Small intestine (tissue), 7 donors: ENCODE results near the gene EI24. TPM values are rescaled to one million over a fixed set of nuclear protein-coding genes. Genes with fewer than 3 reads are reported as not detected.
A peak's percentile ranks its signal among the peaks of the same experiment; 100 is the strongest.
"Not testable (repeated sequence)": the region's sequence is repeated elsewhere in the genome, so short reads cannot be mapped to it uniquely, and the experiment has no call there.

Source experiments
- DNase-seq, 2 donors: peaks; one replicate each; pipeline versions ENCODE4 v3.0.0 to v3.0.0-alpha.2; 2013
- FAIRE-seq: peaks from 2 replicates; lab custom pipeline; 2012; peaks lifted over from hg19 to GRCh38; lab: Jason Lieb, UNC
- H3K27ac ChIP-seq, 3 donors: one replicate each; pipeline ENCODE4 v1.5.1; 2013; ENCODE audit warnings: low read length in 2 of 3, mild to moderate bottlenecking in 2 of 3, control low read depth in 1 of 3, inconsistent platforms in 1 of 3, low read depth in 1 of 3, moderate library complexity in 1 of 3
- H3K27me3 ChIP-seq, 3 donors: one replicate each; pipeline ENCODE4 v1.6.1; 2013; ENCODE audit warnings: low read length in 3 of 3, inconsistent platforms in 1 of 3; ENCODE audit not compliant: control insufficient read depth in 3 of 3, insufficient read depth in 3 of 3
- H3K36me3 ChIP-seq, 3 donors: one replicate each; pipeline ENCODE4 v1.6.1; 2013; ENCODE audit warnings: low read length in 3 of 3, inconsistent platforms in 1 of 3, low read depth in 1 of 3, mild to moderate bottlenecking in 1 of 3, moderate library complexity in 1 of 3; ENCODE audit not compliant: control insufficient read depth in 3 of 3, insufficient read depth in 2 of 3
- H3K4me1 ChIP-seq, 3 donors: one replicate each; pipeline ENCODE4 v1.6.1; 2013; ENCODE audit warnings: low read length in 2 of 3, inconsistent platforms in 1 of 3, low read depth in 1 of 3, mild to moderate bottlenecking in 1 of 3, moderate library complexity in 1 of 3; ENCODE audit not compliant: control insufficient read depth in 3 of 3, insufficient read depth in 2 of 3
- H3K4me3 ChIP-seq, 3 donors: one replicate each; pipeline ENCODE4 v1.5.1; 2013; ENCODE audit warnings: low read length in 3 of 3, control low read depth in 1 of 3, inconsistent platforms in 1 of 3, low read depth in 1 of 3, mild to moderate bottlenecking in 1 of 3, moderate library complexity in 1 of 3
- H3K9me3 ChIP-seq, 2 donors: one replicate each; pipeline ENCODE4 v1.6.1; 2013; ENCODE audit warnings: low read depth in 1 of 2, low read length in 1 of 2; ENCODE audit not compliant: control insufficient read depth in 2 of 2, insufficient read depth in 1 of 2
- WGBS, 3 donors: extraction: QIAGEN DNeasy Blood & Tissue Kit; methylation state at CpG; one replicate each; pipeline ENCODE4 v1.1.7; 2013; 5-methylcytosine and 5-hydroxymethylcytosine counted together
- polyA plus RNA-seq, 4 donors: library from polyadenylated mRNA; stranded (reverse) in 3 of 4; unstranded in 1 of 4; fragments of 200-250 nt in 3 of 4; fragments of 120-200 nt in 1 of 4; gene quantifications; one replicate each; pipeline versions ENCODE4 v1.2.1 to v1.2.3, GENCODE V29; 2013
- donor health status: healthy with polysubstance abuse.
- donor health status: control.
- donor health status: control.
- donor health status: Bipolar disorder and iron deficiency.
- donor health status: healthy.

Gene EI24
- polyA plus RNA-seq, 4 donors, result 39.4 to 91.5 (median 63.2) TPM

DNA sequence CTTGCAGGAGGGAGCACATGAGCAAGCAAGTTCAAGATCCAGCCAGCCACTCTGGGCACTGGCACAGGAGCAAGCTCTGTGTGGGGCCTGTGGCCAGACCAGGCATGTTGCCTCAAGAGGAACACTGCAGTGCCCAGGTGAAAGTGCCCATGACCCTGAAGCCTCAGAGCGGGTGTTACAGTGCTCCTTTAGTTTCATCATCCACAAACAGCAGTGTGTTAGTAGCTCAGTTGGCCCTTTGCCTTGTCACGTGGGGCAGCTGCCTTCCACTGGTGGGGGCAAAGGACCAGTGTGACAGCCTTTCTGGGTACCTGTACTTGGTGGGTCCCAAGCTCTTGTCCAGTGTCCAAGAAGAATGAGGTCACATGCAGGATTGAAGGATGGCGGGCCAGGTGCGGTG lies 3.0 kb upstream of the EI24 start:
- Histone ChIP-seq H3K36me3 (no peaks in the 10 kb centered on the region), H3K27ac (no peak overlapping the region), H3K4me1 (peaks cover 2 to 10% (median 3%) of the 10 kb centered on the region in 3 donors), H3K27me3 (no peaks in the 10 kb centered on the region), H3K4me3 (no peak overlapping the region), H3K9me3 (peaks cover 0 to 7% of the 10 kb centered on the region in 2 donors)
- 92 to 98% (median 93%) methylated on average over 4 of the region's 4 CpGs for WGBS, 3 donors
- DNase-seq, result no peak
- FAIRE-seq, result no peak

DNA sequence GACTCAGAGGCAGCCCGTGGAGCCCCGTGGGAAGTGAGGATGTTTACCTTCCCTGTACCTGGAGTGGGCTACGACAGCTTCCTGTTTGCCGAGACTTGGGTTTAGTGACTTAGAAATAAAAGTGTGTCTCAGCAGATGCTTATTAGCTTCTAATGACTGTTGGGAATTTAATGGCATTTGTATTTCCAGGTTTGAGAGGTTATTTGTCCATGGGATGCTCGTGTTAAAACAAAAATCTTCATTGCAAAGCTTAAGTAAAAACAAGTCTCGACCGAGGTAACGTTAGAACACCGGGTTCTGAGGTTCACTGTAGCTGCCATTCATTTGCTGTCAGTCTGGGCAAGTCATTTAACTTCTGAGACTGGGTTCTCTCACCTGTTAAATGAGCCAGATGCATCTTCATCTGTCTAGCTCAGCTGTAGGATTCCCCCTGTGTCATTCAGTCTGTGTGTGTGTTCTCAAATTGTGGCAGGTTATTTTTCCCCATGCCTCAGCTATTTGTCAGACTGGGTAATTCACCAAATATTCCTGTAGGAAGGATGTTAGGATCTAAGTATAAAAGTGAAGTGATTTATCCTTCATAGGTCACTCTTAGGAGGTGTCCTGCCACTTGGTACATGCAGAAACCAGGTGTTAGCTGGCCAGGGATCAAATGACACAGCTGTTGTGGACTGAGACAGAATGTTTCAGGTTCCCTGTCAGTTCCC lies 791 bp downstream of the EI24 start:
- Histone ChIP-seq H3K36me3 (peaks cover 2 to 14% (median 7%) of the 10 kb centered on the region in 3 donors), H3K4me1 (peaks cover 2 to 10% (median 3%) of the 10 kb centered on the region in 3 donors), H3K4me3 (peak overlapping the region; percentile 65 to 93 (median 80)), H3K27me3 (no peaks in the 10 kb centered on the region), H3K9me3 (peaks cover 0 to 7% of the 10 kb centered on the region in 2 donors), H3K27ac (peak overlapping the region; percentile 18 to 83 (median 58))
- peak in 1 of 2 donors; percentile 29 for DNase-seq
- WGBS, 3 donors, result 0 to 2% (median 2%) methylated on average over 9 of the region's 9 CpGs
- no peak for FAIRE-seq

DNA sequence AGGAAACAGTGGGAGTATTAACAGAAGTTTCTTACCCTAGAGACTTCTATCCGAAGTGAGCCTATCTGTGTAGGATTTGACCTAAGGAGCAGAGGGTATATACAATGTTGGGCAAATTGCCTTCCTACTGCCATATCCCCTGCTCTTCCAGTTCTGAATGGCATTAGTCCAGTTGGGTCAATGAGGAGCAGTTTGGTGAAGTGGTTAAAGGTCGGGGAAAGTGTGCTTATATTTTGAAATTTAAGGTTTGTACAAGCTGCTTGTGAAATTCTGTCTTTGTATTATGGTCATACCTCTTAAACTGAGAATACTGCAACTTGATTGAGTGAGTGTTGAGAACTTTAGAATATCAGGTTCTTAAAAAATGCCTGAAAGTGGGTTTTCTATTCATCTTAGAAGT lies 1.7 kb downstream of the EI24 start:
- H3K9me3 ChIP-seq, result peaks cover 0 to 7% of the 10 kb centered on the region in 2 donors
- H3K27ac ChIP-seq, result no peak overlapping the region
- no peak for FAIRE-seq
- H3K36me3 ChIP-seq, result peaks cover 4 to 19% (median 7%) of the 10 kb centered on the region in 3 donors
- peak in 1 of 2 donors; percentile 8 for DNase-seq
- 52 to 66% (median 64%) methylated on average over 2 of the region's 2 CpGs for WGBS, 3 donors
- H3K4me3 ChIP-seq, result no peak overlapping the region
- H3K4me1 ChIP-seq, result peaks cover 2 to 10% (median 3%) of the 10 kb centered on the region in 3 donors
- no peaks in the 10 kb centered on the region for H3K27me3 ChIP-seq

DNA sequence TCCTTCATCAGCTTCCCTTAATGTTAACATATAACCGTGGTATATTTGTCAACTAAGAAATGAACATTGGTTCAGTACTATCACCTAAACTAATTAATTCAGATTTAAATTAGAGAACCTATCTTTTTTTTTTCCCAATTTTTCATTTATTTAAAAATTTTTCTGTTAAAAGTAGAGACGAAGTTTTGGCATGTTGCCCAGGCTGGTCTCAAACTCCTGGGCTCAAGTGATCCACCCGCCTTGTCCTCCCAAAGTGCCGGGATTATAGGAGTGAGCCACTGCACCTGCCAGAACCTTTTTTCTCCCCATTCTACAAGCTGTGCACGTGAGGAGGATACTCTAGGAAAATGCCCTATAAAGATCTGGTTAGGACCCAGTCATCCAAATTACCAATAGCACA lies 3.6 kb downstream of the EI24 start:
- Histone ChIP-seq H3K36me3 (peaks cover 9 to 25% (median 14%) of the 10 kb centered on the region in 3 donors), H3K4me3 (no peak overlapping the region), H3K27me3 (no peaks in the 10 kb centered on the region), H3K4me1 (peaks cover 2 to 10% (median 3%) of the 10 kb centered on the region in 3 donors), H3K27ac (no peak overlapping the region), H3K9me3 (no peaks in the 10 kb centered on the region)
- no peak for FAIRE-seq
- no peak for DNase-seq
- WGBS, 3 donors, result 80 to 91% (median 86%) methylated on average over 5 of the region's 5 CpGs

GRCh38 chr11:125577181-125577580 lies 7.9 kb downstream of the EI24 start:
- H3K27ac ChIP-seq, DNase-seq, FAIRE-seq, H3K4me3 ChIP-seq, H3K9me3 ChIP-seq, H3K4me1 ChIP-seq, H3K27me3 ChIP-seq: not testable (repeated sequence)
- 92 to 97% (median 94%) methylated on average over 14 of the region's 14 CpGs for WGBS, 3 donors
- H3K36me3 ChIP-seq, result peaks cover 9 to 47% (median 24%) of the 10 kb centered on the region in 3 donors

- 93 to 98% (median 96%) methylated on average over 2 of the region's 2 CpGs for WGBS, 3 donors
- no peaks in the 10 kb centered on the region for H3K27me3 ChIP-seq
- H3K27ac ChIP-seq, result no peak overlapping the region
- no peak for DNase-seq
- H3K9me3 ChIP-seq, result no peaks in the 10 kb centered on the region
- no peak overlapping the region for H3K4me3 ChIP-seq
- no peaks in the 10 kb centered on the region for H3K4me1 ChIP-seq
- no peak for FAIRE-seq
- peaks cover 17 to 46% (median 22%) of the 10 kb centered on the region in 3 donors for H3K36me3 ChIP-seq
These were observed 9.5 kb downstream of the EI24 start for GRCh38 chr11:125578783-125579182.

- H3K4me1 ChIP-seq, result no peaks in the 10 kb centered on the region
- H3K4me3 ChIP-seq, result no peak overlapping the region
- no peak overlapping the region for H3K27ac ChIP-seq
- no peaks in the 10 kb centered on the region for H3K27me3 ChIP-seq
- H3K36me3 ChIP-seq, result peaks cover 18 to 45% (median 22%) of the 10 kb centered on the region in 3 donors
- no peaks in the 10 kb centered on the region for H3K9me3 ChIP-seq
- no peak for DNase-seq
- no peak for FAIRE-seq
- 97 to 98% (median 98%) methylated on average over 5 of the region's 5 CpGs for WGBS, 3 donors
These were observed 10.5 kb downstream of the EI24 start for GRCh38 chr11:125579811-125580210.

- H3K4me1 ChIP-seq, result no peaks in the 10 kb centered on the region
- peaks cover 9 to 28% (median 9%) of the 10 kb centered on the region in 3 donors for H3K36me3 ChIP-seq
- H3K27me3 ChIP-seq, result no peaks in the 10 kb centered on the region
- DNase-seq (no peak), FAIRE-seq (no peak)
- WGBS, 3 donors, result 95 to 96% (median 96%) methylated on average over 11 of the region's 11 CpGs
- no peak overlapping the region for H3K27ac ChIP-seq
- H3K4me3 ChIP-seq, result no peak overlapping the region
- no peaks in the 10 kb centered on the region for H3K9me3 ChIP-seq
These were observed 14.2 kb downstream of the EI24 start for GRCh38 chr11:125583496-125583895.
